Endothelial cell of umbilical vein (primary cell): ENCODE results near the gene DSCAML1. TPM values are rescaled to one million over a fixed set of nuclear protein-coding genes. Genes with fewer than 3 reads are reported as not detected.

Experiments
- BruUV-seq: library from RNA; stranded (reverse); fragments of 400-500 nt; replicated peaks from 2 replicates; lab custom pipeline; 2021; lab: Mats Ljungman, UMichigan
- CTCF ChIA-PET: fragments of 300-600, 350-600 bp; sonication (Branson Sonifier 250); formaldehyde crosslinking; loops from one replicate; lab custom pipeline; 2021; ENCODE audit warnings: antibody characterized with exemption, inconsistent platforms; lab: Charles Lee
- POLR2A ChIA-PET: fragments of 300-600, 350-600 bp; sonication (Branson Sonifier 250); formaldehyde crosslinking; loops from one replicate; lab custom pipeline; 2021; ENCODE audit warnings: antibody characterized with exemption, inconsistent platforms; lab: Charles Lee
- DNase-seq: peaks from one replicate; pipeline ENCODE4 v3.0.0-alpha.2; 2011; ENCODE audit warnings: low read depth, low spot score
- FAIRE-seq: peaks from 2 replicates; lab custom pipeline; 2011; peaks lifted over from hg19 to GRCh38; lab: Jason Lieb, UNC
- H2AFZ ChIP-seq: 2 replicates; pipeline ENCODE4 v1.6.0; 2012; ENCODE audit warnings: low read depth, low read length, control low read depth, inconsistent platforms
- H3K27ac ChIP-seq: 2 replicates; pipeline ENCODE4 v1.5.1; 2011; ENCODE audit warnings: low read depth, mild to moderate bottlenecking, control low read depth, low read length, moderate library complexity; ENCODE audit not compliant: insufficient read depth
- H3K27me3 ChIP-seq, 2 experiments: 2 replicates each; pipeline versions ENCODE4 v1.6.0 to v1.6.1; 2011; ENCODE audit warnings: low read length in 2 of 2, mixed read lengths in 1 of 2; ENCODE audit not compliant: control insufficient read depth in 2 of 2, insufficient read depth in 2 of 2
- H3K36me3 ChIP-seq, 2 experiments: 2 replicates in 1 of 2; 3 replicates in 1 of 2; pipeline ENCODE4 v1.5.1; 2011; ENCODE audit warnings: low read length in 2 of 2, mild to moderate bottlenecking in 1 of 2, moderate library complexity in 1 of 2; ENCODE audit not compliant: control insufficient read depth in 2 of 2, insufficient read depth in 2 of 2; ENCODE audit errors: extremely low read depth in 1 of 2
- H3K4me1 ChIP-seq: 3 replicates; pipeline ENCODE4 v1.5.1; 2011; ENCODE audit warnings: mild to moderate bottlenecking, low read length; ENCODE audit not compliant: control insufficient read depth, insufficient read depth; ENCODE audit errors: extremely low read depth
- H3K4me2 ChIP-seq: 2 replicates; pipeline ENCODE4 v1.6.1; 2011; ENCODE audit warnings: low read length, control low read depth, mixed read lengths; ENCODE audit not compliant: insufficient read depth
- H3K4me3 ChIP-seq, 3 experiments: fragments of 200-600 bp in 1 of 3; sonication (generic), shearing (Covaris generic) in 1 of 3; replicated peaks in 1 of 3; 2 replicates each; pipeline ENCODE4 v1.5.1; 2011 to 2016; ENCODE audit warnings: control low read depth in 3 of 3, low read length in 3 of 3, mild to moderate bottlenecking in 2 of 3, inconsistent platforms in 1 of 3, low read depth in 1 of 3, moderate library complexity in 1 of 3; ENCODE audit not compliant: insufficient read depth in 1 of 3
- H3K79me2 ChIP-seq: 2 replicates; pipeline ENCODE4 v1.6.0; 2012; ENCODE audit warnings: low read length, inconsistent platforms; ENCODE audit not compliant: control insufficient read depth, insufficient read depth
- H3K9ac ChIP-seq: replicated peaks from 2 replicates; pipeline ENCODE3; 2011; ENCODE audit warnings: low read length, control low read depth; ENCODE audit not compliant: insufficient read depth; ENCODE audit errors: extremely low read depth
- H3K9me1 ChIP-seq: replicated peaks from 3 replicates; pipeline ENCODE4 v1.6.0; 2011; ENCODE audit warnings: mild to moderate bottlenecking, low read length; ENCODE audit not compliant: control insufficient read depth, insufficient read depth; ENCODE audit errors: extremely low read depth
- H3K9me3 ChIP-seq: replicated peaks from 2 replicates; pipeline ENCODE4 v1.5.1; 2012; ENCODE audit warnings: low read length, inconsistent platforms; ENCODE audit not compliant: control insufficient read depth, insufficient read depth
- H4K20me1 ChIP-seq: replicated peaks from 2 replicates; pipeline ENCODE3; 2011; ENCODE audit warnings: mild to moderate bottlenecking, low read length; ENCODE audit not compliant: control insufficient read depth, insufficient read depth; ENCODE audit errors: extremely low read depth
- CTCF ChIP-seq, 2 donors: IDR thresholded peaks; 1 replicate in 1 of 2; 2 replicates in 1 of 2; pipeline ENCODE4 v1.5.1; 2011; ENCODE audit warnings: low read length in 2 of 2, mild to moderate bottlenecking in 2 of 2, moderate library complexity in 2 of 2, control low read depth in 1 of 2, inconsistent platforms in 1 of 2, low read depth in 1 of 2; ENCODE audit not compliant: insufficient read depth in 1 of 2; ENCODE audit errors: extremely low read depth in 1 of 2
- EZH2 ChIP-seq: IDR thresholded peaks from 2 replicates; pipeline ENCODE4 v1.6.1; 2012; ENCODE audit warnings: borderline replicate concordance, low read depth, mild to moderate bottlenecking, moderate library complexity, low read length, inconsistent platforms; ENCODE audit not compliant: severe bottlenecking
- FOS ChIP-seq: IDR thresholded peaks from 2 replicates; pipeline ENCODE4 v1.6.1; 2011; ENCODE audit warnings: mild to moderate bottlenecking, low read length, moderate library complexity, borderline replicate concordance; ENCODE audit not compliant: insufficient read depth
- MAX ChIP-seq: IDR thresholded peaks from 2 replicates; pipeline ENCODE4 v1.6.1; 2011; ENCODE audit not compliant: insufficient read depth, insufficient read length
- MYC ChIP-seq: IDR thresholded peaks from one replicate; pipeline ENCODE4 v1.6.1; 2011; ENCODE audit warnings: mild to moderate bottlenecking, low read depth, low read length
- dilution Hi-C: fragments of 300-500 bp; cut with MboI; formaldehyde crosslinking; loops from one replicate; pipeline ENCODE4 v1.15.0; 2019; ENCODE audit warnings: low sequenced_read_pairs; ENCODE audit not compliant: extremely low pct_ligation_motif_present
- intact Hi-C: fragments of 100-400 bp; cut with micrococcal nuclease; formaldehyde crosslinking; loops from one replicate; pipeline ENCODE4 v1.10.0; 2022
- polyA plus RNA-seq, 4 experiments: library from polyadenylated mRNA; depleted of rRNA in 3 of 4; stranded (reverse) in 3 of 4; unstranded in 1 of 4; fragments of >200 nt; gene quantifications; 2 replicates each; pipeline versions ENCODE4 v1.2.1 to v1.2.3, GENCODE V29; 2011 to 2012; ENCODE audit warnings: missing spikeins in 1 of 4
- total RNA-seq: library from RNA; stranded (reverse); gene quantifications from 2 replicates; pipeline ENCODE4 v1.2.3, GENCODE V29; 2021

Gene DSCAML1
- total and polyA plus RNA-seq, 2 donors (not counting 3 experiments of a cell fraction or from before 2014, with no cell fraction given) = not detected

GRCh38 chr11:117486059-117486458, 311.0 kb downstream of the DSCAML1 start:
- H3K4me1 ChIP-seq = no peaks in the 10 kb centered on the region
- no peak overlapping the region for H3K9ac ChIP-seq
- dilution Hi-C loops (no loop called here), intact Hi-C loops (loop anchor here (5.0 kb wide), 1 partner anchor 669 kb away; no protein-coding TSS in a partner anchor)
- H3K79me2 ChIP-seq = no peaks in the 10 kb centered on the region
- H3K36me3 ChIP-seq = no peaks in the 10 kb centered on the region
- H3K27me3 ChIP-seq = peaks cover 3 to 4% of the 10 kb centered on the region in 2 experiments
- H4K20me1 ChIP-seq = no peaks in the 10 kb centered on the region
- FAIRE-seq (no peak), DNase-seq (no peak)
- no TSS peak for BruUV-seq
- no peak overlapping the region for H3K27ac ChIP-seq
- TF ChIP-seq MYC (no peak), EZH2 (no peak)
- H3K4me3 ChIP-seq = no peak overlapping the region
- no peaks in the 10 kb centered on the region for H3K9me3 ChIP-seq
- ChIA-PET POLR2A (no interaction called here), CTCF (interaction anchor here (2.1 kb wide), 1 partner anchor 10 kb away, joined by 4 read pairs; no protein-coding TSS in a partner anchor)
- no peaks in the 10 kb centered on the region for H3K9me1 ChIP-seq
- H2AFZ ChIP-seq = no peak overlapping the region
- no peak overlapping the region for H3K4me2 ChIP-seq

- intact Hi-C loops = no loop called here
- no TSS peak for BruUV-seq
- FAIRE-seq = no peak
Observed at GRCh38 chr11:117484156-117484555, 312.9 kb downstream of the DSCAML1 start.

More at GRCh38 chr11:117484156-117484555, 312.9 kb downstream of the DSCAML1 start:
- Histone ChIP-seq H3K79me2 (no peaks in the 10 kb centered on the region), H3K9me1 (no peaks in the 10 kb centered on the region), H3K4me1 (no peaks in the 10 kb centered on the region), H3K4me3 (no peak overlapping the region), H3K27me3 (peaks cover 0 to 2% of the 10 kb centered on the region in 2 experiments), H4K20me1 (no peaks in the 10 kb centered on the region), H3K36me3 (no peaks in the 10 kb centered on the region), H3K4me2 (no peak overlapping the region), H3K9ac (no peak overlapping the region), H3K27ac (no peak overlapping the region), H3K9me3 (no peaks in the 10 kb centered on the region), H2AFZ (no peak overlapping the region)
- TF ChIP-seq MAX = no peak
- no peak for TF ChIP-seq MYC
- TF ChIP-seq FOS = no peak
- no peak for TF ChIP-seq CTCF (IDR thresholded peaks at IDR 0.05; ENCODE audit: extremely low read depth in 1 of 2, insufficient read depth in 1 of 2, low read depth in 1 of 2, low read length in 2 of 2)
- TF ChIP-seq EZH2 = no peak
- dilution Hi-C loops = no loop called here
- no peak for DNase-seq
- POLR2A ChIA-PET = no interaction called here
- CTCF ChIA-PET = no interaction called here
